GM13977 (cell line): ENCODE results near the gene DHX32.

Source experiments
- DNase-seq: peaks from one replicate; pipeline ENCODE4 v3.0.0; 2012; ENCODE audit warnings: low spot score
- in situ Hi-C: fragments of 300-500 bp; cut with MboI; formaldehyde crosslinking; loops from one replicate; pipeline ENCODE4 v1.12.0; 2022; ENCODE audit warnings: low sequenced_read_pairs, low pct_unique_long_range_greater_than_20kb, mixed read lengths, inconsistent platforms; ENCODE audit not compliant: unreplicated experiment
- TF ChIP-seq, protein P1 (sequence below): IDR thresholded peaks from 2 replicates; pipeline ENCODE4 v1.5.1; 2012; ENCODE audit warnings: mild to moderate bottlenecking, control low read depth; ENCODE audit not compliant: insufficient read depth; ENCODE audit errors: extremely low read depth, missing control alignments

DHX32 gene

DNA sequence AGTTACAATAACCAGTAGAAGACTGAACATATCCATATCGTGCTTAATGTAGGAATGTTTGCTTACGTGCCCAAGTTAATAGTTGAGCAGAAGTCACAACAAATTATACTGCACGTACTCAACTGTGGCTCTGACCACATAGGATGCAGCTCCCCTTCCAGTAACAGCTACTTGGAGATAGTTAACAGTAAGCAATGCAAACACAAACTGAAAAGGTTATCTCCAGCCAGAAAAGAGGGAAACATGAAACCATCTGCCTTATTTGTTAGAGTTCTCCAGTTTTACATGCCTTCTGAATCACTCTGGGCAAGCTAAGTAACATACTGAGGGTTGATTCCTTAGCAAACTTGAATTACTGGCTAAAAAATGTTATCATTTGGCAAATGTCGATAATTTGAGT lies 9.8 kb downstream of the DHX32 start:
- no peak for DNase-seq
- in situ Hi-C loops, result no loop called here
- TF ChIP-seq, protein P1, sequence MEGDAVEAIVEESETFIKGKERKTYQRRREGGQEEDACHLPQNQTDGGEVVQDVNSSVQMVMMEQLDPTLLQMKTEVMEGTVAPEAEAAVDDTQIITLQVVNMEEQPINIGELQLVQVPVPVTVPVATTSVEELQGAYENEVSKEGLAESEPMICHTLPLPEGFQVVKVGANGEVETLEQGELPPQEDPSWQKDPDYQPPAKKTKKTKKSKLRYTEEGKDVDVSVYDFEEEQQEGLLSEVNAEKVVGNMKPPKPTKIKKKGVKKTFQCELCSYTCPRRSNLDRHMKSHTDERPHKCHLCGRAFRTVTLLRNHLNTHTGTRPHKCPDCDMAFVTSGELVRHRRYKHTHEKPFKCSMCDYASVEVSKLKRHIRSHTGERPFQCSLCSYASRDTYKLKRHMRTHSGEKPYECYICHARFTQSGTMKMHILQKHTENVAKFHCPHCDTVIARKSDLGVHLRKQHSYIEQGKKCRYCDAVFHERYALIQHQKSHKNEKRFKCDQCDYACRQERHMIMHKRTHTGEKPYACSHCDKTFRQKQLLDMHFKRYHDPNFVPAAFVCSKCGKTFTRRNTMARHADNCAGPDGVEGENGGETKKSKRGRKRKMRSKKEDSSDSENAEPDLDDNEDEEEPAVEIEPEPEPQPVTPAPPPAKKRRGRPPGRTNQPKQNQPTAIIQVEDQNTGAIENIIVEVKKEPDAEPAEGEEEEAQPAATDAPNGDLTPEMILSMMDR, result no peak

DNA sequence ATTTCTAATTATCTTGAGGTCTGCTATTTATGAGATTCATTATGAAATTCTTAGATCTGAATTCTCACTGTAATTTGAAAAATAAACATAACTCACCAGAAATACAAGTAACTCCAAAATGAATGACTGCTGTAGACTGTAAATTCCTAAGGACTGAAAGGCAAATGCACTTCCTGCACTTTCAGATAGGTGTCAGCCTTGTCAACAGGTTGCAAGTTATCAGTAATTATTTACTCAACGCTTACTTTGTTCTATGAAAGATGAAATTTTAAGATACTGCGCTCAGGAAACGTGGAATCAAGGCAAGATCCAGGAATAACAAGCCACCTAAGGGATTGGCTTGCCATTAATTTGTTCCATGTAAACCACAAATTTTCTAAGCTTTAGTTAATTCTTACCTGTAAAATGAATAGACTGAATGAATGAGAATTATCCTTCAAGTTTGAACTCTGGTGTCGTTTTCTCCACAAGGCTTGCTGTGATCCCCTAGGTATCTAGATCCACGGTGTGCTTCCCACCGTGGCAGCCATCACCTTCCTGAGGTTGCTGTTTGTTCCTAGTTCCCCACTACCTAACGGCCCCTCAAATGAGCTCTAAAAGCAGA lies 12.6 kb downstream of the DHX32 start:
- peak; percentile 44 for DNase-seq
- in situ Hi-C loops, result no loop called here
- TF ChIP-seq, protein P1, result peak; percentile 79

DNA sequence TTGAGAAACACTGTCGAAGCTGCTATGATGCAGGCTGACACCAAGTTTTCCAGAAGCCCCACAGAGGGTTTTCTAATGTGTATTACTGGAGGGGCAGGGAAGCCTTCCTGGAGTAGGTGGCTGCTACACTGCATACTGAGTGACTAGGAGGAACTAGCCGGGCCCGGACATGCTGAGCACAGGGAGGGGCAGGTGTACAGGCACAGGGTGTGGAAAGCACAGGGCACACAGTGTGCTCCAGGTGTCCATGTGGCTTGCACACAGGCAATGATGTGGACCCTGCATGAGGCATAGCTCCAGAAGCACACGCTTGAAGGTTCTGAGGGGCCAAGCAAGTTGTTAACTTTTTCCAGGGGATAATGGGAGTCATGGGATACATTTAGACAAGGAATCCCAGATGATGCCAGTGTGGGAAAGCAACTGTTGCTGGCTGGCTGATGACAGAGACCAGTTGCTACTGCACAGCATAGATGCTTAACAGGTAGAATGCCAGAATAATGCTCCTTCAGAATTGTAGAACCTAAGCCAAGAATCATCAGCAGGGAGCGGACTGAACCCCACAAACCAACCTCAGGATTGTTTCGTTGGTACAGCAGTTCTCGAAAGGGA lies 14.6 kb downstream of the DHX32 start:
- in situ Hi-C loops, result no loop called here
- TF ChIP-seq, protein P1, result no peak
- DNase-seq, result no peak

DNA sequence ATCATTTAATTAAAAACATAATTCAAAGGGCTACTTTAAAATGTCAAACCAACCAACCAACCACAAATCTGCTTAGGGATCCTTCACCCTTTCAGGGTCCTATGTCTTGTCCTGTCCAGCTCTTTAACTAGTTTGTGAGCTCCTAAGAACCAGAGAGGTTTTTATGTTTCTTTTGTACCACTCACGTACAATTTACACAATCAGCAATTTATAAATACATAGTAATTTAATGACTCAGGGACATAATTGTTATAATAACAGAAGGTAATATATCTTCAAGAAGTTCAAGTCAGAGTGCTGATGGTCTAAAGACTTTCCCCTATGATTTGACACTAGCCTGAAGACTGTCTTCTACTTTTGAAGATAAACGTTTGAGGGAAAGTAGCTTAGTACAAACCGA lies 16.0 kb downstream of the DHX32 start:
- in situ Hi-C loops, result no loop called here
- TF ChIP-seq, protein P1, result no peak
- DNase-seq, result no peak

DNA sequence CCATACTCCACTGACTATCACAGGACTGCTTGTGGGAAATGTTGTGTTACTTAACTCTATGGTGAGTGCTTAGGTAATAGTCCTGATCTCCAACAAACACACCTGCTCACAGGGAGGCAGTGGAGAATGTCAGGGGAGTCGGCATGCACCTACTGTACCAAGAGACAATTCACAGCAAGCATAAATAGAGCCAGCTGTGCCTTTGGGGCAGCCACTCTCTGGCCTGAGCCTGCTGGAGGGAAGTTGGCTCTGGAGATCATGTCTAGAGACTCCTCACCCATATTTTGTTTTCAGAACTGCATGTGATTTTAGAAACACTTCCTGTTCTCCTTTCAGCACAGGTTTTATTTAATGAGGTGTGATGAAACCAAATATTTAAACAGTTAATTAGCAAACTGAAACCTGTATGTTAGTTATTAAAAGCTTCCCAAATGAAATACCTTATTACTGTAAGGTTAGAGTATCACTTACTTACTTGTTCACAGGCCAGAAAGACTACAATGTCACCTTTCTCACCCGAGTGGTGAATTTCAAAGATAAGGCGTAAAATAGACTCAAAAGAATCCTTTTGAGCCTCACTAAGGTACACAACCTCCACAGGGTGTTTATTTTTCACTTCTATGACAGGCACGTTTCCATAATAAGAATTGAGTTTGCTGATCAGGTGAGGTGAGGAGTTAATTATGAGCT lies 21.8 kb downstream of the DHX32 start:
- DNase-seq, result no peak
- TF ChIP-seq, protein P1, result no peak
- in situ Hi-C loops, result no loop called here

DNA sequence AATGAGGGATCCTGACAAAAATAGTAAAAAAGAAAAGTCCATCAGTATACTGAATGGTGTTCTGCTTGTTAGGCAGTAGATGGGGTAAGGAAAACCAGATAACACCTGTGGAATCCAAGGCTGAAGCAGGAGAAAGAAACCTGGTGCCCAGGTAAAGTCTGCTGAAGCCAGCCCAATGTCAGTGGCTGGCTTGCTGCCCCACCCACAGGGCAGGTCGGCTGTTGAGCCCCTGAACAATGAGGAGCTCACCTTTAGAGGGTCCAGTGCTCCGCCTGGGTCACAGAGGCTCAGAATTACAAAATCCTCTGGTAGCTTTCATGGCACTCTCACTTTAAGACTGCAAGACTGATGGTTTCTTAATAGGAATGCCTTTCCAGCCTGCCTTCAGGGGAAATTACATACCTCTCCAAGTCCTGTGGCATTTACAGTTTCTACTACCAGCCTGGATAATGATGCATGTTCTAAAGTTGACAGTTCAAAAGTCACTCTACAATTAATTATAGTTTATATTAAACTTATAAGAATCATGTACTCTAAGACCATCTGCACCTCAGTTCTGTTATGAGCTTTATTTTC lies 23.8 kb downstream of the DHX32 start:
- no peak for DNase-seq
- in situ Hi-C loops, result no loop called here
- TF ChIP-seq, protein P1, result no peak
